ENCODE measurements around the gene GAS6.

DNA sequence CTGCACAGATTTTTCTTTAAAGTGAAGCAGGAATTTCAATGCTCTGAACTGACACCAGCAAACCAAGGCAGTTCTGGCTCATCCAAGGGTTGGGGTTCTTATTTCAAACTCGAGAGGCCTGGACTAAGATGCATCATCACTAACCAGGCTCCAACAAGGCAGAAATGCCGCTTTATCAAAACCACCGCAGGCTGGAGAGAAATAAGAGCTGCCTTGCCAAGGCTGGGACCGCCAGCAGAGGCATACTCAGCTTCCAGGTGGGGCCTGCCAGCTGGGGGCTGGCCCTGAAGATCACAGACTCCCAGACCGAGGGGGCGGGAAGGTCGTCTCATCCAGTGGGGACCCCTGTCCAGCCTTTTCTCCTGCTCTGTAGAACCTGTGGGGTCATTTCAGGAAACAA lies 37.4 kb upstream of the GAS6 start:
- TF ChIP-seq, protein P1, sequence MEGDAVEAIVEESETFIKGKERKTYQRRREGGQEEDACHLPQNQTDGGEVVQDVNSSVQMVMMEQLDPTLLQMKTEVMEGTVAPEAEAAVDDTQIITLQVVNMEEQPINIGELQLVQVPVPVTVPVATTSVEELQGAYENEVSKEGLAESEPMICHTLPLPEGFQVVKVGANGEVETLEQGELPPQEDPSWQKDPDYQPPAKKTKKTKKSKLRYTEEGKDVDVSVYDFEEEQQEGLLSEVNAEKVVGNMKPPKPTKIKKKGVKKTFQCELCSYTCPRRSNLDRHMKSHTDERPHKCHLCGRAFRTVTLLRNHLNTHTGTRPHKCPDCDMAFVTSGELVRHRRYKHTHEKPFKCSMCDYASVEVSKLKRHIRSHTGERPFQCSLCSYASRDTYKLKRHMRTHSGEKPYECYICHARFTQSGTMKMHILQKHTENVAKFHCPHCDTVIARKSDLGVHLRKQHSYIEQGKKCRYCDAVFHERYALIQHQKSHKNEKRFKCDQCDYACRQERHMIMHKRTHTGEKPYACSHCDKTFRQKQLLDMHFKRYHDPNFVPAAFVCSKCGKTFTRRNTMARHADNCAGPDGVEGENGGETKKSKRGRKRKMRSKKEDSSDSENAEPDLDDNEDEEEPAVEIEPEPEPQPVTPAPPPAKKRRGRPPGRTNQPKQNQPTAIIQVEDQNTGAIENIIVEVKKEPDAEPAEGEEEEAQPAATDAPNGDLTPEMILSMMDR (IDR thresholded peaks at IDR 0.05): no peak
- TF ChIP-seq POLR2AphosphoS5 (IDR thresholded peaks at IDR 0.05; ENCODE audit: insufficient read depth in 1 of 2, low read depth in 1 of 2): no peak
